Left kidney (tissue), 2 donors: Measurements from ENCODE around the gene STRA8. TPM values are rescaled to one million over a fixed set of nuclear protein-coding genes. Genes with fewer than 3 reads are reported as not detected.

ENCODE experiments used
- DNase-seq: peaks from one replicate; pipeline ENCODE4 v3.0.0-alpha.2; 2013
- polyA plus RNA-seq: library from polyadenylated mRNA; unstranded; fragments of 120-200 nt; gene quantifications from one replicate; pipeline ENCODE4 v1.2.1, GENCODE V29; 2013; ENCODE audit not compliant: insufficient read length

Gene STRA8
- polyA plus RNA-seq, 1 donor, result 0.32 TPM

DNA sequence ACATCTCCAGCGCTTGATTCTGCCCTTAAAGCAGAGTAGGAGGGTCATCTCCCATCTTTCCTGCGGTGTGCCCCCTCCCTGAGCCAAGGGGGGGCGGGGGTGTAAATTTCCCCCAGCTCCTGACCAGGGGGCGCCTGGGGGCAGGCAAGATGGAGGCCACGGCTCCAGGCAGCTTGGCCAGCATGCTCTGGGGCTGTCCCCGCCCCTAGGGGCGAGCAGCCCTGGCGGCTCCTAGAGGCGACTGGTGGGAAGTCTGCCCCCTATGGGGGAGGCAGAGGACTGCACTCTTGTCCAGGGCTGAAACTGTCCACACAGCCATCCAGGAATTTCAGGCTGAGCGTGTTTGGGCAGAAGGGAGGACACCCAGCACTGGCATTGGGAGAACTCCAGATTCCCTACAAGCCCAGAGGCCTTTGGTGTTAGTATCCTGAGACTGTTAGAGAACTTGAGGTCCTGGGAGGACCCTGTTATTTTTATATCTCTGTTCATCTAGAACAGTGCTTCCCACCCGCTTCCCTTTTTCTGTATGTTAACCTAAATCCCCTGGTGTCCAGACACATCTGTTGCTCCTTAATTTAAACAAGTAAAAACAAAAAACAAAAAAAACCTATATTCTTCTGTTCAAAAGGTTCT lies 4.6 kb downstream of the STRA8 start:
- DNase-seq, result no peak

- DNase-seq, result no peak
Observed at GRCh38 chr7:135239263-135239662, 5.6 kb downstream of the STRA8 start.

GRCh38 chr7:135240441-135240840 lies 6.8 kb downstream of the STRA8 start:
- no peak for DNase-seq

DNA sequence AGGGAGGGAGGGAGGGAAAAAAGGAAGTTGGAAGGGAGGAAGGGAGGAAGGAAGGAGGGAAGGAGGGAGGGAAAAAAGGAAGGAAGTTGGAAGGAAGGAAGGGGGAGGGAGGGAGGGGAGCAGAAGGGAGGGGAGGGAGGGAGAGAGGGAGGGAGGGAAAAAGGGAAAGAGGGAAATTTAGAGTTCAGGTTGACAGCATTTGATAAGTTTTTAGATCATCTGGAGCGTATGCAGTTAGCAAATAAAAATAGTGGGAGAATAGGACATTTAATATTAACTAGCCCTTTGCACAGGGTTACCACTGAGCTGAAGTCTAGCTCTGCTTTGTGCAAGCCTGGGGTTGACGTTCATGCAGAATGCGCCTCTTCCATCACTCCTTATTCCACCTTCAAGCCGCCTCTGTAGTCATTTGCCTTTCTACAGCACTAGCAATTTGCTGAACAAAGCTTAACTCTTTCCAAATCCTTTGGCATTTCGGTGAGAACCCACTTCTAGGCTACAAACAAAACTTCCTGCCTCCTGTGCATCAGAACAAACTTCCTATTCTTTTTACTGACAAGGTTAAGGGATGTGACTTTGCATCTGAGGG lies 8.6 kb downstream of the STRA8 start:
- no peak for DNase-seq

GRCh38 chr7:135245226-135246190 lies 11.9 kb downstream of the STRA8 start:
- no peak for DNase-seq

DNA sequence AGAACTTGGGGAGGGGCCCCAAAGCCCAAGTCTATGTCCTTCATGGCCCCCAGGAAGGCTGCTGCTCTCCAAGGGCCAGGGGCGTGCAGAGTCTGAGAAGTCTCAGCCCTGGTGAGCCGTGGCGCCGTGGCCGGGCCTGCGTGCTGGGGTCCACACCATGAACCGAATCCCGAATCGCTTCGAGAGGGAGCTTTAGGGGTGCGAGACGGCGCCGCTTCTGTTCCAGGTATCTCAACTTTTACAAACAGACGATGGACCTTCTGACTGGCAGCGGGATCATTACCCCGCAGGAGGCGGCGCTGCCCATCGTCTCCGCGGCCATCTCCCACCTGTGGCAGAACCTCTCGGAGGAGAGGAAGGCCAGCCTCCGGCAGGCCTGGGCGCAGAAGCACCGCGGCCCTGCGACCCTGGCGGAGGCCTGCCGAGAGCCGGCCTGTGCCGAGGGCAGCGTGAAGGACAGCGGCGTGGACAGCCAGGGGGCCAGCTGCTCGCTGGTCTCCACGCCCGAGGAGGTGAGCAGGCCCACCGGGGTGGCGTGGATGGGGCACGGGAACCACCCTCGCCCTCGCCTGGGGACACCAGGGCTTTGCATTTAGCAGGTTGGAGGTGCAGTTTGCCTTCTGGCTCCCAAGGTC lies 12.7 kb downstream of the STRA8 start:
- DNase-seq, result no peak

- no peak for DNase-seq
Observed at GRCh38 chr7:135247746-135248471, 14.3 kb downstream of the STRA8 start.

DNA sequence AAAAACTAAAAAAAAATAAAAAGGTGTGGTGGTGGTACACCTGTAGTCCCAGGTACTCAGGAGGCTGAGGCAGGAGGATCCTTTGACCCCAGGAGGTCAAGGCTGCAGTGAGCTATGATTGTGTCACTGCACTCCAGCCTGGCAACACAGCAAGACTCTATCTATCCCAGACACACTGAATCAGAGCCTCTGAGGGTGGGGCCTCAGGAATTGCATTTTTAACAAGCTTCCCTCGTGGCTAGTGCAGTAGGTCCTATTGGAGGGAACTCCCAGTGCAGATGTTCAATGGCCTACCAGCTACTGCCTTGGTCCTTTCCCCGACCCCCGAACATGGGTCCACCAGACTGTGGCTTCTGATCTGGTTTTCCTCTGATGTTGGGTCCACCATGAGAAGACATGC lies 14.9 kb downstream of the STRA8 start:
- no peak for DNase-seq

DNA sequence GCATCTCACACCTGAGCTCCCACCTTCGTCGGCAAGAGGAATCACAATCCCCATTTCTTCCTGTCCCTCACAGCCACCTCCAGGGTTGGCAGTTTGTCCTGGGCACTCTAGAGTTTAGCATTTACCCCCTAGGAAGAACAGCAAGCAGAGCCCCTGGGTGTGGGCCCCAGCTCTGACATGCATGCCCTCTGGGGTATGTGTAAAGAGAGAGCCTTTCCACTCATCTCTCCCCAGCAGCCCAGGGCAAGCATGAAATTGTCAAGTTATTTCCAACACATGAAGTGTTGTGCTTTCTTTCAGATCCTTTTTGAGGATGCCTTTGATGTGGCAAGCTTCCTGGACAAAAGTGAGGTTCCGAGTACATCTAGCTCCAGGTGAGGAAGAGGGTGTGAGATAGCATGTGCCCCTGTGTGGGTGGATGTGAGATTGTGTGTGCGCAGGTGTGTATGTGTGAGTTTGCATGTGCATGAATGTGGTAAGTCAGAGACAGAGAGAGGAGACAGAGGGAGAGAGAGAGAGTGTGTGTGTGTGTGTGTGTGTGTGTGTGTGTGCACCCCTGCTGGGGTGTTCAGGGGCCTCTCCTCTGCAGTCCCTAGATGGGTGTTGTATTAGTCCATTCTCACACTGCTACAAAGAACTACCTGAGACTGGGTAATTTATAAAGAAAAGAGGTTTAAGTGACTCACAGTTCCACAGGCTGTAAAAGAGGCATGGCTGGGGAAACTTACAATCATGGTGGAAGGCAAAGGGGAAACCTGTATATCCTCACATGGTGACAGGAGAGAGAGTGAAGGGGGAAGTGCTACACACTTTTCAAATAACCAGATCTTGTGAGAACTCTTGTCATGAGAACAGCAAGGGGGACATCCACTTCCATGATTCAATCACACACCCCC lies 18.1 kb downstream of the STRA8 start:
- no peak for DNase-seq

DNA sequence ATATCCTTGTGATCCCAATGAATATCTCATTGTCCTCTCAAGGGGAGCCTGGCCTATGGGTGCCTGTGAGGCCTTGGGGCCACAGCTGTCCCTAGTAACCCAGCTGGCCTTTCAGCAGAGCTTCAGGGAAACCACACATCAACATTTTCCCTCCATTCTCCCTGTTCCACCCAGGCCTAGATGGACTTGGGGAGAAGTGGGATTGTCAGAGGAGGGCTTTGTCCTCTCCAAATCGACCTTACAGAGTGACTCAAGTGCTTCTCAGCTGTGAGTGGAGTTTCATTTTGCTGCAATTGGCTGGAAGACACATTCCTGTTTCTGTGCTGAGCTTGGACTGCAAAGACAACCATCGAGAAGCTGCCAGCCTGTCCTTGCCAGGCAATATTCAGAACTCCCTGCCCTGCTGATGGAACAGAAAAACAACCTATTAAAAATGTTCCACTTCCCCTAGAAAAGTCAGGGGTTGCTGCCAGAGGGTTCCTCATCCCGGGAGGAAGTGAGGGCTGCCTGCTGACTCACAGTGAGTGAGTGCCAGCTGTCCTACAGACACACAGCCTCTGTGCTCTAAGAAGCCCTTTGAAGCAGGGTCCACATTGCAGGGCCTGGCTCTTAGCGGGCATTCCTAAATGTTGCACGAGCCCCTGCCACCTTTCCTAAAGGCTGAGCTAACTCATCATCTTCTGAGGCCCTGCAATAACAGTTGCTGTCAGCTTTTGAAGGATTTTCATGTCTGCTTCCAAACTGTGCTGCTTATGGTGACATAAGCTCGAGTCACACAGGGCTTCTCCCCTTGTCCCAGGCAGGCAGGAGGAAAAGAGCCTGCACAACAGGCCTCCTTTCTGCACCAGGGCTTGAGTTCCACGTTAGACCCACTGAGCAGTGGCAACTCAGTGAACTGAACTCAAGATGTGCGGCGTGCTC lies 20.5 kb downstream of the STRA8 start:
- no peak for DNase-seq

DNA sequence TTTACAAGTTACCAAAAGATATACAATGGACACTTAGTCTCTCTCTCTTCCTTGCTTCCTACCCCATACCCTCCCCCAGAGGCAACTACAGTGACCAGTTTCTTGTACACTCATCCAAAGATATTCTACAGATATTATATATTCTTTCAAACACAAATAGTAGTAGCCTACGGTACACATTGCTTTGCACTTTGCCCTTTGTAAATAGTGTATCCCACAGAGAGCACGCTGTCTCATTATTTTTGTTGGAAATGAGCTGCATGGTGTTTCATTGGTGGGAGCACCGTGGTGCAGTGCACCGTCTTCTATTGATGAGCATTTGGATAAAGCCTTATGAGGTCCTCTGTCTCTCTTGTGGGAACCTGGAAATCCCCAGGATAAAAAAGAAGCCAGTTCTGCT lies 24.2 kb downstream of the STRA8 start:
- no peak for DNase-seq

GRCh38 chr7:135258585-135258984 lies 24.9 kb downstream of the STRA8 start:
- DNase-seq, result no peak

GRCh38 chr7:135259702-135260101 lies 26.1 kb downstream of the STRA8 start:
- no peak for DNase-seq

DNA sequence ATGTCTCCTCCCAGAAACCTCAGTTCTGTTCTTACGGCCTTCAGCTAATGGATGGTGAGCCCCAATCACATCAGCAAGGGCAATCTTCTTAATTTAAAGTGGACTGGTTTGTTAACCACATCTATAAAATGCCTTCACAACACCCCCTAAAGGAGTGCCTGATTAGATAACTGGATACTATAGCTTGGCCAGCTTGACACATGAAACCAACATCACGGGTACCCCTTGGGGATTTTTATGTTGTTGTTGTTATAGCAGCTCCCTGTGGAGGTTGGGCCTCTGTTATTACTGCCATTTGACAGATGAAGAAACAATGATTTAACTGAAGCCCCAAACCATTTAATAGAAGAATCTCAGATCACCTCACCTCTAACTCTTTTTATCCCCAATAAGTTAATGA lies 26.8 kb downstream of the STRA8 start:
- no peak for DNase-seq

GRCh38 chr7:135260930-135261721 lies 27.5 kb downstream of the STRA8 start:
- DNase-seq, result no peak

DNA sequence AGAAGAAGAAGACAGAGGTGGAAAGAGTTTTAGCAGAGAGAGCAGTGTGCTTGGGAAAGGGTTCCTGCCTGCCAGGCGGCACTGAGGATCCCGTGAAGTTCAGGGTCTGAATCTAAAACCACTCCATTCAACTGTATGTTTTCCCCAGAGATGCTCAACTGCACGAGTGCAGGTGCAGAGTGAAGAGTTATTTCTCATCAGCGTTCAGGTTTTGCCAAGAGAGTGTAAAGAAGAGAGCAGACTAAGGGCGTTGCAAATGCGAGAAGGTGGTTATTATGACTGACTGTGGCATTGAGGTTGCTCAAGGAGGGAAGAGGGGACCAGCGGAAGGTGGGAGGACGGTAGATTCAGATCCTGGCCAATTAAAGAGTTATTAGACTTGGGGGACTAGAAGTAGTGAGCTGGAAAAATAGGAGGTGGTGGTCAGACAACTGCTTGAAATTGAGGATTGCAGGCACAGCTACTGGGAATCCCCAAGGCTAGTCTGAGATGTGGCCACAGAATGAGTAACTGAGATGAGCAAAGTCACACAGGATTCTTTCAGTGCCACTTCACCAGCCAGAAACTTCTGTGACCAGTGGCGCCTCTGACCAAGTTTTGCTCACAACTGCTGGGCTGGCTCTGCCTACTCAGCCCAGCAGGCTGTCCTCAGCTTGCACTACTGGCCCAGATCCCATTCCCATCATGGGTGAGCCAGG lies 29.1 kb downstream of the STRA8 start:
- DNase-seq, result no peak

- DNase-seq, result no peak
Observed at GRCh38 chr7:135263321-135263970, 29.8 kb downstream of the STRA8 start.

- DNase-seq, result no peak
Observed at GRCh38 chr7:135265637-135266036, 32.0 kb downstream of the STRA8 start.
